HG02588 (cell line): ENCODE data around the gene NR2E1.

Source experiments
- ATAC-seq: cut with Tn5 transposase; IDR thresholded peaks from one replicate; pipeline ENCODE4 v1.9.1; 2021; ENCODE audit warnings: mild to moderate bottlenecking, moderate library complexity; ENCODE audit not compliant: unreplicated experiment

The NR2E1 gene

DNA sequence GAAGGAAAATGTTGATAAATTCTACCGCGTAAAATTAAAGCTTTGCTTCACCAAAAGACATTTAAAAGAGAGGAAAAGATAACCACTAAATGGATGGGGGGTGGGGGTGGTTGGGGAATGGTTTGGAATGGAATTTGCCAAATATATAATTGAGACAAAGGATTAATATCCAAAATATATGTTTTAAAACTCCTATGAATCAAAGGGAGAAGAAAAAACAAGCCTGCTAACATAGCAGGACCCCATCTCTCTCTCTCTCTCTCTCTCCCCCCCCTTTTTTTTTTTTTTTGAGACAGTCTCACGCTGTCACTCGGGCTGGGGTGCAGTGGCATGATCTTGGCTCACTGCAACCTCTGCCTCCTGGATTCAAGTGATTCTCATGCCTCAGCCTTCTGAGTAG, 13.4 kb upstream of the NR2E1 start:
- no peak for ATAC-seq

DNA sequence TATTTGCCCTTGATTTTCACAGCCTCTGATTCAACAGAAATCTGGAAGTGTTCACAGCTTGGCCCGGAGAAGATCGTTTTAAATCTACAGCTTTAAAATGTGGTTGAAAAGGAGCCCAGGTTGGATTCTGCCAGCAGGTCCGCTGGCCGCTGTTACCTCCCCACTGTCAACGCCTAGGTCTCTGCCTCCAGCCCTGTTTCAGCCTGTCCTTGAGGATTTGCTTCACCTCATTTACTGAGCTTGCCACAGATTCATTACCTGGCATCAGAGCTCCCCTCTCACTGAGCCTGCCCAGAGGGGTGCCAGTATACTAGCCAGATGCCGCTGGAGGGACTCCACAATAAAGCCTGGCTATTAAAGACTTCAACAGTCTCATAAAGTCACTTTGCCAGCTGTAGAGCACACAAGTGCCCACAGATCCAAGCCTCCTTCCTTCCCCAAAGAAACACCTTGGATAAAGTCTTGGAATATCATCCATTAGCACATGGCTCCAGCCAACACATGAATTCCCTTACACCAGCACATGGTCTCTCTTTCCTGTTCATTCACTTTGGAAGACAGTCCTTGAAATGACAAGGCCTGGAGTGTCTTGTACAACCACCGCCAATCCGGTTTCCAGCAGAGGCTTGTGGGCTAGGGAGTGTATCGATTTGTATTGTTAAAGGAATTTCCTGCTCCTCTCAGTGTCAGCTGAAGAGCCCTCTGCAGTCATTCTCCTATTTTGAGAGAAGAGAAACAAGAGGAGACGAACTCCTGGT, 9.5 kb upstream of the NR2E1 start:
- ATAC-seq = no peak

DNA sequence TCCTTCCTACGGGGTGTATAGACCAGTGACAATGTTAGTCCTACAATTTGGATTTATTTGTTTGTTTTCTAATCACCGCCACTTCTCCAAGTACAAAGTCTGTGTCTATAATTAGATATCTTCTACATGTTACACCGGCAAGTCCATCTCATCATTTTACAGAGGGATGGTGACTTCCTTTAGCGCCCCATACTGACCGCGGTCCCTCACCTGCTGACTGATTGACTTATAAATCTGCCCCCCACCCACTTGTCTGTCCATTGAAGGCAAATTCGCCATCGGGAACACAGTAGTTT, 8.9 kb upstream of the NR2E1 start:
- ATAC-seq = no peak

DNA sequence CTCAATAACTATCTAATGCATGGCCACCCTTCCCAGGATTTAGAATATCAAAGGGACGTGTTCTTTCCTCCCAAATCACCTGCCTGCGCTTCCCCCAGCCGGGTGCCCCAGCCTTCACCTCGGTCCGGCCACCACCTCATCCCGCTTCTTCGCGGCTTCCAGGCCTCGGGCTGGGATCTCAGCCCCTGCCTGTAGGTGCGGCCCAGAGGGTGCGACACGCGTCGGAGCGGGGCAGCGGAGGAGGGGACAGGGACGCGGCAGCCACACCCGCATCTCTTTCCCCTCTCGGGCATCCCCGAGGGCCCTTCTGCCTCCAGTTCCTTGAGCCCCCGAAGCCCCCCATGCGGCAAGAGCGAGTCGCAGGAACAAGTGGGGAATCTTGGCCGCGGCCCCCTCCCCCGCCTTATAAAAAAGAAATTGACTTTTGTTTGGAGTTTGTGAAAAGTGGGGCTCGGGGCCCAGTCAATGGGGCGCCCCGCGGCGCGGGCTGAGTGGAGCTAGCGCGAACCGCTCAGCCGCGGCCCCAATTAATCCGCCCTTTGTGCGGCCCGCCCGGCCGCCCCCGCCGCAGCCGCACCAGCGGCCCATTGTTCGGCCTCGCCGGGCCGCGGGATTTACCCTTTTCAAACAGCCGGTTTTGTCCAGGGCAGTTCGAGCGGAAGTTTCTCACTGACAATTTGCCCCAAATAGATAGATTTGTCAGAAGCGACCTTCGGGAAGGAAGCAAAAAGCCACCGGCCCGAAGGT, 8.4 kb upstream of the NR2E1 start:
- ATAC-seq = no peak

DNA sequence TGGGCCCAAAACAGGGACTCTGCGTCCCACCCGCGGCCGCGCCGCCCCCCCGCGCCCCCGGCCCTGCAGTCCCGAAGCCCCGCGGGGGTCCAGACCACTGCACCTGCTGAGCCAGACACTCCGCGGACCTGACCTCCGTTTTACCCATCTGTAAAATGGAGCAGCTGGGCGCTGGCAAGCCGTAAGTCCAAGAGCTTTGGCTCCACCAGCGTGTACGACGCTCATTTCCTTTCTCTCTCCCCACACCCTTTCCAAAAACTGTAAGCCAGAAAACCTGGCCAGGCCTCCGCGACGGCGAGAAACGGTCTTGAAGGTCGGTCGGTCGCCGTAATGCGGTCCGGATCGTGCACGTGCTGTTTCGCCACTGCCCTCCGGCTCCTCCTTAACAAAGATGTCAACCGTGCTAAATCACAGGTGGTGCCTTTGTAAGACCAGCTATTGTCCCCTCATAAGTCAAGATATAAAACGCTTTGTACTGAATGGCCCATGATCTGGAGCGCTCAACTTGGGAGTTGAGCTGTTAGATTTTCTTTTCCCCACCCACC, 7.8 kb upstream of the NR2E1 start:
- ATAC-seq = no peak

DNA sequence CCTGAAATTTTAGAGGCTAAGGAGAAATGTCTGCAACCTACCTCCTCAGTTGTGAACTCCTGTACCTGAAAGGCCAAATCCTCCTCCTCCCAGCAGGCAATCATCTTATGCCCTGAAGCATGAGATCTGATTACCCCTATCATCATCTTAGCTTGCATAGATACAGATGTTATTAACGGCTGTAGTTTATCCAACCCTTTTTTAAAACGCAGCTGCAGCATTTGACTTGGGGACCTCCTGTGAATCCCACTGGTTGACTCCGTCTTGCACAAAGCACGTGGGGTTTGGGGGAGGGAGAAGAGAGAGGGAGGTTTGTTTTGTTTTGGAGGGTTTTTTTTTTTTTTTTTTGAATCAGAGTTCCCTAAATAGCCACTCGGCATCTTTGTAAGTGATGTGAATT, 5.8 kb upstream of the NR2E1 start:
- ATAC-seq = no peak

DNA sequence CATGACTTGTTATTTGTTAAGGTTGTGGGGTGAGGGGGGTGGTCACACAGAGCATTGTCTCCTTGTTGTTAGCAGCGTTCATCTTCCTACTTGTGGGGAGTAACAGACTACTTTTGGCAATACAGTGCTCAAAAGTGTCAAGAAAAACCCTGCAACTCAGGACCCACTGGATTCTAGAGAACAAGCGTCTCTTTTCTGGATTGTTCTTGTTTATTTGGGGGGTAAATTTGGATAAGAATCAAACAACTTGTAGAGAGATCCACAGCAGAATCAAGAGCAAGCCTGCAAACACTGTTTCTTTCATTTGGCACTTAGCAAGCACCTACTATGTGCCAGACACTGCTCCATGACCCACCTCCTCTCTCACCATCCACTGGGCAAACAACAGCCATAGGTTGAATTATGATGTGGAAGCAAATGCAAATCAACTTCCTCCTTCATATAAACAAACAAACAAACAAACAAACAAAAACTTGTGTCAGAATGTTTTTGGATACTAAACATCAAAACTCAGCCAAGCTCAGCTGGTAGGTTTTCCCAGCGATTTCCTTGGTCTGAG, 4.0 kb upstream of the NR2E1 start:
- ATAC-seq = no peak

DNA sequence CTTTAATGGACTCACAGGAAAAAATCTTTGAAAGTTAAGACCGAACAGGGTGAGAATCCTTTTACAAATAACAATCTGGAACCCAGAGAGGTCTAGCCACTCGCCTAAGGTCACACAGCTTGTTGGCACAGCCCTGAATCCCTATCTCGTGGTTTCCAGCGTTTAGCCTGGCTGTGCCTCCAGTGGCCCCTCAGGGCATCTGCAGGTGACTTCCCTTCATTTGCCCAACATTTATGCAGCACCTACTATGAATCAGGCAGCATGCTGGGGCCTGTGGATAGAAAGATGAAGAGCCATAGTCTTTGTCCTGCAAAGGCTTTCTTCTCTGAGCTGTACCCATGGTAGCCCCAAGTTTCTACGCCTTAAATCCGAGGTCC, 2.6 kb upstream of the NR2E1 start:
- ATAC-seq = no peak

DNA sequence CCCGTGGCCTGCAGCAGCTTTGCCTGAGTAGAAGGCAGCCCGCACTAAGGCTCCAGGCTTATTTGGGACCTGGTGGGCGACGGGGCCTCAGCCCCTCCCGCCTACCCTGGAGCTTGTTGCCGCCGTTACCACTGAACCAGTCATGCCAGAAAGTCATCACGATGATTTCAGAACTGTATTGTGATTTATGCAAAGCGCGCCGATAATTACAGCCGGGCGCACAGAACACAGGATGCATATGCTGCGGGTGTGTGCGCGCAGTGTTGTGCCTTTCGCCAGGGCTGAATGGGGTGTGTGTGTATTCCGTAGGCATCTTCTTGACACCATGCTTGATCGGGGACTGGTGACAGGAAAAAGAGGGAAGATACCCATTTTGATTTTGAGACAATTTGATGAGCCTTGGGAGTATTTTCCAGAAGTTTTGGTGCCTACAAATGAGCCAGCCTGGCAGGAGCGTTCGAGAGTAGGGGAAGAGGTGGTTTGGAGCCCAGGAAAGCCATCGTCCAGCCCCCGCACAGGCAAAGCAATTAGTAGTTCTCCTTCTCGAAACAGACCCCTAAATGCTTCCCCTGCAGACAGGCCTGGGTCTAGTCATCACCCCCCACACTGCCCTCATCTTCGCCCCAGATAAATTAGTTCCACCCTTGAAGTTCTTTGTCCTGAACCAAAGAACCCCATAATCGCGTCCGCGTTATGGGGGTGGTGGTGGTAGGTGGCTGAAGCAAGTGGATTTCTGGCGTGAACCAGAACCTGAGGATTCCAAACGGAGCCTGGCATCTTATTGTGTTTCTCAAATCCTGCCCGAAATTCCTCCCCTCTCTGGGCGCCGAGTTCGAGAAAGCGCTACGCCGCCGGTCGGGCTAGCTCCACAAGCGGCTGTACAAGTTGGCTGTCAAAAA, 1.9 kb upstream of the NR2E1 start:
- no peak for ATAC-seq

DNA sequence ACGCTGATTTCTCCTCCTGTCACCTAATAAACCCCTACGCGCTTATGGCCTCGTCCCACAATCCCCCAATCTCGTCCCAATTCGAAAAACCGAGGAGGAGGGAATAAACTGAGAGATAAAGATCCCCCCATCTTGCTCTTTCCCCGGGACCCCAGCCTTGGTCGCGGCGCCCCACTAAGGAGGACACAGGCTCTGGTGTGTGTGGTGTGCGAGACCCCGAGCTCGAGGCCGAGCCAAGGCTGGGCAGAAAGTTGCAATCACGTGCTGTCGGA, 1.3 kb upstream of the NR2E1 start:
- ATAC-seq = no peak

DNA sequence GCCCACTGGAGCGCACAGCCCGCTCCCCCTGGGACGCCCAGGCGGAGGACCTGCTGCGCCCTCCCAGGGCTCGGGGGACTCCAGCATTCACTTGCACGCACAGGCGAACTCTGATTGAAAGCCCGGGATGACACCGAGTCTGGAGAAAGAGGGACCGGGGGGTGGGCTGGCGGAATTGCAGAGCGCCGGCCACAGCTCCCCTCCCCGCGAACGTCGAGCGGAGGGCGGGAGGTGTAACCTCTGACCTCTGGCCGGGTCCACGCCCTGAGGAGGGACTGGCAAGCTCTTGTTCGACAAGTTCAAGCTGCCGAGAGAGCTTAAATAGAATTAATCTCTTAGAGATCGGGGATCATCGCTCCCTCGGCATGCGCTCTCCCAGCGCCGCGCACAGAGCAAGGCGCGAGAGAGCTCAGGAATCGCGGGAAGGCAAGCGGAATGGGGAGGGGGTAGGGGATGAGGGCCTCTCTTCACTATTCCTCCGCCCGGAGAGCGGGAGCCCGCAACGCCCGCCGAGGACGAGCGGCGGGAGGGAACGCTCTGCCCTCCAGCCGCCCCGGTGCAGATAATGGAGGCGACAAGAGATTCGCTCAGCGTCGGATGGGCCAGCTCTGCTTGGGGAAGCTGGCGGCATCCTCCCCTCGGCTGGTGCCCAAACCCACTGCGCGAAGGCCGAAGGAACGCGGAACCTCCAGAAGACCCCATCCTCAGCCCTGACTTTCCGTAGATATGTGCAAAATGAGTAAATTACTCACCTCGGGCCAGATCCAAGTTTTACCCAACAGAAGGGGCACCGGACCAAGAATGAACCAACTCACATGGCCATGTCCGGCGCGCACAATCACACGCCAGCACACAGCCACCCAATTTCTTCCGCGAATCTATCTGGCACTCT, 761 bp upstream of the NR2E1 start:
- ATAC-seq = no peak

DNA sequence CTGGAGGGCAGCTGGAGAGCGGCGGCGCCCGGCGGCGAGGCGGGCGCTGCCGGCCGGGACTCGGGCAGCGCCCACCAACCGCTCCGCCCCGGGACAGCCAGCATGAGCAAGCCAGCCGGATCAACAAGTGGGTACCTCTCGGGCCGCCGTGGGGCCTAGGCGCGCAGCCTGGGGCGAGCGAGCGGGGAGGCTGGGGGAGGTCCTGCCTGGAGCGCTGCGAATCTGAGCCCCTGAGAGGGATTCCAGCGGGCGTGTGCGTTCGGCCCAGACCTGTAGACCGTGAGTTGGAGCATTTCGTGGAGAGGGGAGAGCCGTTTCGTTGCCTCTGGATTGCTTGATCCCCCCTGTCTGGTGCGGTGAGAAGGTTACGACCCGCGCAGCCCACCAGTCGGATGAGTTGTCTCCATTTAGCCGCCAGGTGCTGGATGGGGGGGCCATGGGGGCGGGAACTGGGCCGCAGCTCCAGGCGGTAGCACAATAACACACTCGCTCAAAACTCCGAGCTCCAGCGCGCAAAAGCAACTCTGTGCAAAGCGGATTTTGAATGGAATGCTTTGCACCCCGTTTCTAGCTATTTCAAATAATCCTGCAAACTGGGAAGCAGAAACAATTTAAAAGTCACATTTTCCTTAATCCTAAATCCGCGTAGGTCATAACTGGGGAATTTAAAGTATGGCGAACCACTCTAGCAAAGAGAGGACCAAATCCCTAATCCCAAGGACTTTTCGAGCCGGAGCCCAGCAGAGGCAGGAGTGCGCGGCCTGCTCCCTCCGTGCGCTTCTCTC, 1.0 kb downstream of the NR2E1 start:
- no peak for ATAC-seq

DNA sequence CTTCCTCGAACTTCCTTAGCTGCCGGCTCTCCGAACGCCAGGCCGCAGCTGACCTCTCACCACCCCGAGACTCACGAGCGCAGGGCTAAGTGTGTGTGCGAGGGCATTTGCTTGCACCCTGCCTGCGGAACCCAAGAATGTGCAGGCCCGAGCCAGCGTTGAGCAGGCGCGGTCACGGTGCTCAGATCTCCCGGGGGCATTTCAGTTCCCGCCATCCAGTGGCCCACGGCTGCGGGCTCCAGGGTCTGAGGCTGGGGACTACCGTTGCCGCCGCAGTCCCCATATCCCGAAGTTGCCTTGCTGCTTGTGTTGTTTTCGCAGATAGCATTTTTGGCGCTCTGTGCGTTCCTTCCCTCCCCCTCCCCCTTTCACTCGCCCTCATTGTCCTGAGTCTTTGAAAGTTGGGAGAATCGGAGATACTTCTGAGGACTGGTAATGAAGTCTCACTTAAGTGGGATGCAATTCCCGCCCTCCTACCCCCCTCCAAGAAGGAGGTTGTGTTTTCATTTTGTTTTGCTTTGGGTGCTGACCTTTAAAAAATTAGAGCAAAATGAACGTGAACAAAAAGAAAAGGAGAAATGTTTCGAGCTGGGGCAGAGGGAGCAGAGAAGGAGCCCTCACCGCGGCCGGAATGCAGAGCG, 1.7 kb downstream of the NR2E1 start:
- no peak for ATAC-seq

DNA sequence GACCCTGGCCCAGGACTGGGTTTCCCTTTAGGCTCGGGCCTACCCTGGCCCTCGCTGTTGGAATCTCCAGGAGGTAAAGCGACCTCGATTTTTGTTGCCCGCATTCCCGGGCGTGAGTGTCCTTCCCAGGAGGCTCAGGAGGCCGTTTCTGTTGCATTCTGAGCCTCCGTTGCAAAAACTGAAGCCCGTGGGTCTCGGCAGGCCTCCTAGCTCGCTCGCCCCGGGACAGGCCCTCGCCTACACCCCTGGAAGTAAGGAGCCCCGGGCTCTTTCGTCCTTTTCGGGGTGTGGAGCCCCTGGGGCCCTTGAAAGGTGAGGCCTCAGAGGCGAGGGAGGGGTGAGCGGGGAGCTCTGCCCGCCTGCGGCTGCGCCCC, 2.3 kb downstream of the NR2E1 start:
- ATAC-seq = no peak

DNA sequence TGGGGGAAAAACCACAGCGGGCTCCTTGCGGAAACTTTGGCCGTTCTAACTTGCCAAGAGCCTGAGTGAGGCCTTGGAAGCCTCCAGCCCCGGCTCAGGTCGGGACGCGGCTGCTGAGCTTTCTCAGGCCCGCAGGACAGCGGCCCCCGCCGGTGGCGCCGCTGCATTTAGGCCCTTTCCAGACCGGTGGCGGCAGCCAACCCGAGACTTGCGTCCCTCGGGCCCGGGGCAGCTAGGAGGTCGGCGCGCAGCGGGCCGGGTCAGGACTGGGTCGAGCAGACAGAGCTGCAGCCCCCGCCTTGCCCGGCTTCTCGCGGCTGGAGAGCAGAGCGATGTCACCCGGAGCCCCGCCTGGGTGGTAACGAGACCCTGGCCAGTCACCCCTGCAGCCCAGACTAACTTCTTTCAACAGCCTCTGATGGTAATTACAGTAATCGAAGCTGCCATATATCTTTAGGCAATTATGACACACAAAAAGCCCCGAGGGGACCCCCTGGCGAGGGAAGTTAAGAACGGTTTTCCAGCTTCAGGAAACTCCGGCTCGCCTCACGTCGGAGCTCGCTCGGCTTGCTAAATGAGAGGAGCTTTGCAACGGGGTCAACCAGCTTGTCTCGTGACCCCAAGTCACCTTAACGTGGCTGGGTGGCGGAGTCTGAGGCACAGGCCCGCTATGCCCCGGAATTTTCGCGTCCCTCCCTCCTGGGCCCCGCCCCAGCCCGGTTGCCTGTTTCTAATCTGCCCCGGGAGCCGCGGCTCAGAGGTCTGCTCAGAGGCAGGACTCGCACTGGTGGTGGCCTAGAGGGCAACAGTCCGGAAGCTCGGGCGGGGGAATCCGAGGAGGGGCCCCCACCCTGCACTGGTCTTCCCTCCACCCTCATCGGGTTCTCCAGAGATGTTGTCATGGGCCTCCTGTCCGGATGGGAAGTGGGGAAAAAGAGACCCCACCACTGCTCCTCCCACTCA, 3.0 kb downstream of the NR2E1 start:
- ATAC-seq = no peak

DNA sequence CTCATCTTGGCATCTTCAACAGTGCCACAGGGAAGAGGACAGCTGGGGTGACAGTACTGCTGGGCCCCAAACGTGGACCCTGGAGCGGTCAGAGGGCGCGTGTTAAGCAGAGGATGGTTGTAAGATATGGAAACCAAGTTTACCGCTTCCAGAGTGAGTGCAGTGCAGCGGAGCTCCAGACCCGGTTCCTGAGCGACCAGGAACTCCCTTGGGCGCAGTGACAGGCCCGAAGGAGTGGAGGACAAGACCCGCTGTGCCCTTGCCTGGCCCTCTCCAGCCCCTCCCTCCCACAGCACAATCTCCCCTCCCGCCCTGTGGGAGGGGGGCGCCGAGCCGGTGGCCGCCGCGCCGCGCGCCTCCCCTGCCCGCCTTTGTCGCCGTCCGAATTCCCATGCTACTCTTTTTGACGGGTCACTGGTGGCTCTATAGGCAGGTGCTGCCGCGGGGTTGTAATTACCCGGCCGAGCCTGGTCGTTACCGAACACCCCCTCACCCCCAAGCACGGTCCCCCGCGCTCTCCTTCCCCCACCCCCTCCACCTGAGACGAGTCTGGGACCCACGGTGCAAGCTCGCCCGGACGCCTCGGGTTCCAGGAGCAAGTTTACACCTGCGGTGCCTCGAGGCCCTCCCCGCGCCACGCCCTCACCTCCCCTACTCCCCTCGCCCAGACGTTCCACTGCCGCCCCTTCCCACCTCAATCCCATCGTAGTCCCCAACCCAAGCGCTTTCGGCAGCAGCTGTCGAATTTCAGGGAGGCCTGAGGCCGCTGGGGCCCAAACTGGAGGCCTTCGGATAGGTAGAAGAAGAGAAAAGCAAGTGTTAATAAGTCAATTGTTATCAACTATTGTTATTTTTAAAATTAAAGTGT, 3.9 kb downstream of the NR2E1 start:
- no peak for ATAC-seq
